ENCODE results near the gene NRN1L. TPM values are rescaled to one million over a fixed set of nuclear protein-coding genes. Genes with fewer than 3 reads are reported as not detected.

Gene NRN1L
- total and polyA plus RNA-seq, 2 of the 4 experiments (the other 2 are of a cell fraction), result 0.27 TPM; not detected in 1

- Histone ChIP-seq H3K4me3 (ENCODE audit: insufficient read depth, low read depth, low read length) (no peak overlapping the region), H3K14ac (replicated peaks; ENCODE audit: low read depth, low read length) (no peak overlapping the region), H4K20me1 (ENCODE audit: insufficient read depth, low read length) (peaks cover 39% of the 10 kb centered on the region), H2BK20ac (ENCODE audit: low read depth, low read length) (no peak overlapping the region), H4K91ac (ENCODE audit: insufficient read depth, low read depth, low read length) (no peak overlapping the region), H2BK5ac (ENCODE audit: low read depth, low read length, poor library complexity, severe bottlenecking) (no peak overlapping the region), H3K4me1 (ENCODE audit: control insufficient read depth, insufficient read depth, low read length) (no peaks in the 10 kb centered on the region), H3K18ac (ENCODE audit: low read depth, low read length) (no peak overlapping the region), H2BK15ac (ENCODE audit: low read depth, low read length) (no peak overlapping the region), H3K4me2 (ENCODE audit: low read depth, low read length) (no peak overlapping the region), H3K9me1 (ENCODE audit: insufficient read depth, low read length) (no peaks in the 10 kb centered on the region), H3K27me3 (ENCODE audit: control insufficient read depth, insufficient read depth, low read length) (no peaks in the 10 kb centered on the region), H3K9me3 (ENCODE audit: control insufficient read depth, insufficient read depth, low read length) (no peaks in the 10 kb centered on the region), H3K9ac (ENCODE audit: low read depth, low read length) (no peak overlapping the region), H3K36me3 (ENCODE audit: control insufficient read depth, insufficient read depth, low read length) (peaks cover 29% of the 10 kb centered on the region), H3K56ac (ENCODE audit: extremely low read depth, insufficient read depth, low read length) (no peak overlapping the region), H4K8ac (ENCODE audit: low read depth in 2 of 2, low read length in 2 of 2) (no peak overlapping the region), H2AK5ac (ENCODE audit: low read depth, low read length) (no peak overlapping the region), H4K5ac (ENCODE audit: low read depth, low read length) (no peak overlapping the region), H3K4ac (ENCODE audit: low read depth, low read length) (no peak overlapping the region), H2BK120ac (ENCODE audit: low read depth, low read length) (no peak overlapping the region), H2AFZ (replicated peaks; ENCODE audit: low read length, poor library complexity) (peak overlapping the region; percentile 86), H2AK9ac (replicated peaks; ENCODE audit: low read depth, low read length, poor library complexity) (peak overlapping the region; percentile 87), H3K27ac (ENCODE audit: insufficient read depth, low read length) (no peak overlapping the region), H3K79me1 (ENCODE audit: low read depth in 1 of 2, low read length in 2 of 2) (peaks cover 5 to 27% of the 10 kb centered on the region in 2 experiments; a peak in 2 of 4 replicates), H3K23ac (ENCODE audit: low read depth, low read length) (no peak overlapping the region)
- ATAC-seq (ENCODE audit: low read depth) (no peak), DNase-seq (no peak)
- WGBS, 2 experiments (ENCODE audit: extremely low coverage in 2 of 2, insufficient read length in 1 of 2), result no CpG with 5 or more reads among the region's 7 CpGs
- dilution Hi-C loops (cut with HindIII; ENCODE audit: low sequenced_read_pairs, unreplicated experiment) (no loop called here), intact Hi-C loops (cut with micrococcal nuclease) (loop anchor here (1.0 to 2.0 kb wide), 5 partner anchors 45 to 407 kb away; partner anchors contain the start of gene THAP11), in situ Hi-C loops (cut with MboI; ENCODE audit: low sequenced_read_pairs) (loop anchor here (5.0 to 25.0 kb wide), 3 partner anchors 116 to 391 kb away; partner anchors contain the start of gene RIPOR1)
- no peak for TF ChIP-seq RCOR1 (IDR thresholded peaks at IDR 0.05; ENCODE audit: insufficient replicate concordance, low read length)
- TF ChIP-seq SMC3 (IDR thresholded peaks at IDR 0.05; ENCODE audit: low read depth, low read length), result no peak
- TF ChIP-seq BHLHE40 (IDR thresholded peaks at IDR 0.05; ENCODE audit: low read depth, low read length), result no peak
- TF ChIP-seq MAZ (IDR thresholded peaks at IDR 0.05; ENCODE audit: borderline replicate concordance, low read depth, low read length), result no peak
- no peak for TF ChIP-seq FOS (IDR thresholded peaks at IDR 0.05; ENCODE audit: low read depth, low read length)
- no peak for TF ChIP-seq NFE2L2 (IDR thresholded peaks at IDR 0.05; ENCODE audit: low read depth, low read length)
- TF ChIP-seq CEBPB (IDR thresholded peaks at IDR 0.05; ENCODE audit: low read depth, low read length), result no peak
- TF ChIP-seq USF2 (IDR thresholded peaks at IDR 0.05; ENCODE audit: low read depth, low read length), result no peak
- no peak for TF ChIP-seq RFX5 (IDR thresholded peaks at IDR 0.05; ENCODE audit: low read depth, low read length)
- TF ChIP-seq RAD21 (IDR thresholded peaks at IDR 0.05; ENCODE audit: low read length), result no peak
- no peak for TF ChIP-seq MAFK (IDR thresholded peaks at IDR 0.05; ENCODE audit: low read depth, low read length)
- no peak for TF ChIP-seq POLR2A (IDR thresholded peaks at IDR 0.05; ENCODE audit: low read depth, low read length)
- TF ChIP-seq, protein P1, sequence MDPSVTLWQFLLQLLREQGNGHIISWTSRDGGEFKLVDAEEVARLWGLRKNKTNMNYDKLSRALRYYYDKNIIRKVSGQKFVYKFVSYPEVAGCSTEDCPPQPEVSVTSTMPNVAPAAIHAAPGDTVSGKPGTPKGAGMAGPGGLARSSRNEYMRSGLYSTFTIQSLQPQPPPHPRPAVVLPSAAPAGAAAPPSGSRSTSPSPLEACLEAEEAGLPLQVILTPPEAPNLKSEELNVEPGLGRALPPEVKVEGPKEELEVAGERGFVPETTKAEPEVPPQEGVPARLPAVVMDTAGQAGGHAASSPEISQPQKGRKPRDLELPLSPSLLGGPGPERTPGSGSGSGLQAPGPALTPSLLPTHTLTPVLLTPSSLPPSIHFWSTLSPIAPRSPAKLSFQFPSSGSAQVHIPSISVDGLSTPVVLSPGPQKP (IDR thresholded peaks at IDR 0.05; ENCODE audit: borderline replicate concordance, low read depth, low read length), result no peak
- no peak for TF ChIP-seq MXI1 (IDR thresholded peaks at IDR 0.05; ENCODE audit: borderline replicate concordance, low read depth, low read length)
- no peak for TF ChIP-seq CTCF (conservative IDR thresholded peaks at IDR 0.05; ENCODE audit: low read depth, low read length)
- TF ChIP-seq CHD1 (IDR thresholded peaks at IDR 0.05; ENCODE audit: low read depth, low read length), result no peak
- CTCF ChIA-PET, result interaction anchor here (0.6 to 1.0 kb wide), 2 partner anchors 26 to 46 kb away, joined by 3 read pairs; no protein-coding TSS in a partner anchor
- BruUV-seq (replicated peaks), result no TSS peak
- POLR2A ChIA-PET (ENCODE audit: unreplicated experiment), result no interaction called here
Measured at GRCh38 chr16:67928147-67928546, 43.5 kb downstream of the NRN1L start.
